T47D (cell line): ENCODE data around the gene MCU.
"Not testable (repeated sequence)": the region's sequence is repeated elsewhere in the genome, so short reads cannot be mapped to it uniquely, and the experiment has no call there.

Experiments
- DNase-seq, 2 experiments: peaks; one replicate each; pipeline versions ENCODE4 v3.0.0 to v3.0.0-alpha.2; 2011 to 2012; ENCODE audit warnings: low read depth in 1 of 2, low spot score in 1 of 2
- JUND ChIP-seq: IDR thresholded peaks from 2 replicates; pipeline ENCODE4 v1.6.1; 2012; ENCODE audit warnings: low read depth
- in situ Hi-C: cut with HindIII; loops from 2 replicates; pipeline ENCODE4 v1.10.0; 2016; ENCODE audit warnings: low sequenced_read_pairs, low pct_unique_long_range_greater_than_20kb

The MCU gene

DNA sequence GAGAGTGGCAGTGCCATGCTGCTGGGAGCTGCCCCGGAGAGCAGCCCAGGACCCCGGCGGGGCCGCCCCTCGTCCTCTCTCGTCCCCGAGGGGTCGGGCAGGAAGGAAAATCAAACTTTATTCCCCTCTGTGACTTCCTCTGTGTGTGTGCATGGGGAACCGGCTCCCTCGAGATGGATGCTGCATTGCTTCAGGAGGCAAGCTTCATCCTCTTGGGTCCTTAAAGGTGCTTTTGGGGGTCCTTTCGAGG lies 726 bp downstream of the MCU start:
- in situ Hi-C loops = no loop called here
- DNase-seq = no peak
- no peak for TF ChIP-seq JUND

DNA sequence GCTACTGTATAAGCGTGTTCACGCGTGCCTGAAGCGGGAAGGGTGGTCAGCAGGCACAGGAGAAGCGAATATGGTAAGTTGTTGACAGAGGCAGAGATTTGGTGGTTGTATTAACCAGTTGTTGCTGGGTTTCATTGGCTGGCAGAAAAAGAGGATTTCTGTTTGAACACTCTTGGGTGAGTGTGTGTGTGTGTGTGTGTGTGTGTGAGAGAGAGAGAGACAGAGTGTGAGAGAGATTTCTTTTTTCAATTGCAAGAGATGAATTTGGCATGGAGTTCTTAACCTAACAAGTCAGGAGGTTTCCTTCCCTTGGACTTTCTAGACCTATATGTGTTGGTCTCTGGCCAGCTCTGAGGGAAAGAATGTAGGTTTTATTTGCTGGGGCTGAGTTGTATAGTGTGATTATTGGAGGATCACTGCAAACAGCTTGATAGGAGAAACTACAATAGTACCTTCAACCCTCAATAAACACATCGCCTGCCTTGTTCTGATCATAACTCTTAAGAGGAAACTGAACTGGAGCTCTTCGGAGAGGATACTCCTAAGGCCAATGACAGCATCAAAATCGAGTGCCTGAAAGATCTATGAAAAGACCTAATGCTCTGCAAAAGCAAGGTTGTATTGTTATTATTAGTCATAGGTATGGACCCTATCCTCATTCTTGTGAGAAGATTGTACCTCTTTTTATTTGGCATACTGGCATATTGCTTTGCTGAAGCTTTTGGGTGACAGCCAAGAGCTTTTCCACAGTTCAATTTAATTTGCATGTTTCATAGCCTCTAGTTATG lies 1.2 kb downstream of the MCU start:
- DNase-seq = no peak
- TF ChIP-seq JUND = no peak
- in situ Hi-C loops = no loop called here

DNA sequence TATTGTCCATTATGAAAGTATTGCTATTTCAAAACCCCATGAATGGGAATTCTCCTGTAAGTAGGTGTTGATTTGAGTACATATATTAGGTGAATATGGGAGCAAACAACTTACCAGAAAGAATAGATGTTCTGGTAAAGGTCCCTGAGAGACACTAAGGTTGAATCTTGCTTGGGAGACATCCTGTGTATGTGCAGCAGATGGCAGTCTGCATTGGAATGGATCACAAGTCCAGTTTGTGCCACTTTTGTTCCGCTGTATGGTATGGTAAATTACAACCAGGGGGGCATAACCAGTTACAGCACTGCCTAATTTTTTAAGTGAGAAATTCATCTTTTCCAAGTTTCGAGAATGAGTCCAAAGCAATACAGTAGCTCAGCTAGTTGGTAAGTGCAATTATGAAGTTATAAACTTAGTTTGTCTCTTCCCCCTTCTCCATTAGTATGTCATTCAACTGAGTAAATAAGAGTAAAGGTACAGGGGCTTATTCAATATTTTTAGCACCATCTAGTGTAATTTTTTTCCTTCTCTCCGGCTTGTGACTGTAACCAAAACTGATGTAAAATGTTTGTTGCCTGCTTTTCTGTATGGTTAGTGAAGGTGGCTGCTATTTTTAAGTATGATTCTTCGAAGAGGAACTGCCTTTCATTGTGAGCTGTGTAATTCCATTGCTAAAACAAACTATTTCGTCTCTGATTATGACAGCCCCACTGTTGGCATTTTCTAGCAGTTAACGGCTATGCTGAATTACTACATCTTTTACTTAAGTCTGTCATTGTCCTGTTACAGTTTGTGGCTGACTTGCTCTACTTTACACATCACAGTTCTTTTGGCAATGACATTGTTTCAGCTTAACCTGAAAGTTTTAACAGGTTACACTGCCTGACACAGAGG lies 2.8 kb downstream of the MCU start:
- in situ Hi-C loops = no loop called here
- TF ChIP-seq JUND = no peak
- DNase-seq = peak in 1 of 2 experiments; percentile 59

GRCh38 chr10:72695496-72695895 lies 3.6 kb downstream of the MCU start:
- TF ChIP-seq JUND = no peak
- in situ Hi-C loops = no loop called here
- no peak for DNase-seq

- in situ Hi-C loops = no loop called here
- DNase-seq = no peak
- TF ChIP-seq JUND = no peak
Measured at GRCh38 chr10:72697716-72698115, 5.8 kb downstream of the MCU start.

DNA sequence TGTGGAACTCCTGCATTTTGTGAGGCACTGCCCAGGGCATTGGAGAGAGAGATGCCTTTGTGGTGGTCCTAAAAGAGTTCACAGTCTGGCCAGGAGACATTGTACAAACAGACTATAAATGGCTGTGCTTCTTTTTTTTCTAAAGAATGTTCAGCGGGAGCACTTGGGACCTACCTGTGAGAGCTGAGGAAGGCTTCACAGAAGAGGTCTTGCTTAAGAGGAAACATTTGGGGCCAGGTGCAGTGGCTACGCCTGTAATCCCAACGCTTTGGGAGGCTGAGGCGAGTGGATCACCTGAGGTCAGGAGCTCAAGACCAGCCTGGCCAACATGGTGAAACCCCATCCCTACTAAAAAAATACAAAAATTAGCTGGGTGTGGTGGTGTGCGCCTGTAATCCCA lies 10.5 kb downstream of the MCU start:
- DNase-seq, in situ Hi-C loops: not testable (repeated sequence)

GRCh38 chr10:72702868-72703581 lies 11.1 kb downstream of the MCU start:
- TF ChIP-seq JUND = no peak
- in situ Hi-C loops = no loop called here
- DNase-seq = no peak

DNA sequence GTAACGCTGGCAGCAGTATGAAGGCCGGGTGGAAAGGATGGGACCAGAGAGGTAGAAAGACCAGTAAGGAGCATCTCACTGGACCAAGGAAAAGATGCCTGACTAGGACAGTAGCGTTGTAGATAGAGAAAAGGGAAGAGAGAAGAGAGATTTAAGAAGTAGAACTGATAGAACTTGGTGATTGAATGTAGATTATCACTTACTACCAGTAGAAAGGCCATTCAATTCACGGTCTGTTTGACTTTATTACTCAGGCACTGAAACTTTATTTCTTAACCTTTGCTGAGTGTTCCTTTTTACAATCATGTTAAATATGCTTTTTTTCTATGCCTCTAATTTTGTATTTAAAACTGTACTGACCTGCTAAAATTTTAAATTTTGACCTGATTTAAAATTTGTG lies 12.2 kb downstream of the MCU start:
- no peak for TF ChIP-seq JUND
- DNase-seq = no peak
- in situ Hi-C loops = no loop called here

DNA sequence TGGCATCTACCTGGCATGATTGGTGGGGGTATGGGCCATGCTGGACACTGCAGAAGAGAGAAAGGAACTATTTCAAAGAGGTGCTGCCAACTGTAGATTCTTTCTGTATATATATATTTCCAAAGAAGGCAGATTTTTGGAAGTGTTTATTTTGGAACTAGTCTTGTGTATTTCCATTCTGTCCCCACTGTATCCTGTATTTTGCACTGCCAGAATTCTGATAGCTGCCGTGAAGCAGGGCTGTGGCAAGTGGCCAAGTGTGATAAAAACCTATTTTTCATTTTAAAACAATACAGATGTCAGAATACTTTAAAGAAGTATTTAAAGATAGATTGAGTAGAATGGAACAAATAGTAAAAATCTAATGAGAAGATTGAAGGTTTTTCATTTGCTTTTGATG lies 17.1 kb downstream of the MCU start:
- DNase-seq = no peak
- TF ChIP-seq JUND = no peak
- in situ Hi-C loops = no loop called here

DNA sequence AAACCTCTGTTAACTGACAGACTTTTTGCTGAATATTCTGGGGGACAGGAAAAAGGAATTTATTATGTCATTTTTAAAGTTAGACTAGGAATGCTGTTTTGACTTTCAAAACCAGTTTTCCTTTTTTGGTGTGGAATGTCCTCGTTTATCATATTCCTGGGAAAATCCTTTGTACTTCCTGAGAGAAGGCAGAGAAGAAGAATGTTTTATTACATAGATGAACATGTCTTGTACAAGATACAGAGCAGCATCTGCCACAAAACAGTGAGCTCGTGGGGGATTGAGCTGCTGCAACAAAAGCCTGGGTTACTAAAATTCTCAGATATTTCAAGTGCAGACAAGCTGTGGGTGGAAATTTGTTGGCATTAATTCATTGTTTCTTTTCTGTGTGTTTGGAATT lies 20.2 kb downstream of the MCU start:
- DNase-seq = no peak
- TF ChIP-seq JUND = no peak
- in situ Hi-C loops = no loop called here

- no peak for DNase-seq
- TF ChIP-seq JUND = no peak
- in situ Hi-C loops = no loop called here
Measured at GRCh38 chr10:72719941-72720592, 28.1 kb downstream of the MCU start.

DNA sequence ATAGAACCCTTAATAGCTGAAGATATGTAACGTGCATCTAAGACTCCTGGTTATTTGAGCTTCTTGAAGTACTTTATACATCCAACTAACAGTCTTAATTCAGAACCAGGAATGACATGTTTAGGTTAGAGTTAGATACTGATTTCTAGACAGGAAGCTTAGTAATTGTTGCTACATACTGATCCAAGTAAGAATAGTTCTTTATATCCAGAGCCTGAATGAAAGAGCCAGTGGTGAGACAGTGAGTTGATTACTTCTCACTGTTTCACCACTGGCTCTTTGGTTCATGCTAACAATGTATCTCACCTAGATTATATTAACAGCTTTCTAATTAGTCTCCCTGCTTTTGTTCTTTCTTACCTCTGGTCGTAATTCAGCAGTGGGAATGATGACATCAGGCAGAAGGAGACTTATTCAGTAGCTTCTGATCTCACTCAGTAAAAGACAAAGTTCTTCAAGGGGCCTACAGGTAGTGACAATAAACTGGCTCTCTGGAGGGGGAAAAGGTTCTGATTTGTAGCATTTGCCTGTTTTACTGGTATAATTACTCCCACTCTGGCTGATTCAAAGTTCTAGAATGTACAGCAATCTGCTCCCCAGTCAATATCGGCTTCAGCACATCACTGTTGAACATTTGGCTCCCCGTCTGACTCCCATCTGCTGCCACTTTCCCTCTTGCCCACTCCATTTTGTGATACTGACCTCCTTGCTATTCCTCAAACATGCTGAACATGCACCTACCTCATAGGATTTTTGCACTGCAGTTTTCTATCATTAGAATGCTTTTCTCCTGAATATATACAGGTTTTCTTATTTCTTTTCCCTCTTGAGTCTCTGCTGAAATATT lies 29.1 kb downstream of the MCU start:
- TF ChIP-seq JUND = no peak
- in situ Hi-C loops = no loop called here
- DNase-seq = no peak
